Duodenal mucosa (tissue), 2 donors: ENCODE results near the gene ADA.

Experiments used
- H3K27ac ChIP-seq: one replicate; pipeline ENCODE4 v1.7.0; 2013; ENCODE audit warnings: low read depth, low read length
- H3K27me3 ChIP-seq, 2 donors: one replicate each; pipeline ENCODE4 v1.7.0; 2013; ENCODE audit warnings: low read length in 2 of 2, control low read depth in 1 of 2; ENCODE audit not compliant: insufficient read depth in 2 of 2, control insufficient read depth in 1 of 2
- H3K36me3 ChIP-seq, 2 donors: one replicate each; pipeline ENCODE4 v1.7.0; 2013; ENCODE audit warnings: low read length in 2 of 2, control low read depth in 1 of 2; ENCODE audit not compliant: insufficient read depth in 2 of 2, control insufficient read depth in 1 of 2
- H3K4me1 ChIP-seq, 2 donors: one replicate each; pipeline ENCODE4 v1.7.0; 2013; ENCODE audit warnings: low read length in 2 of 2, control low read depth in 1 of 2; ENCODE audit not compliant: insufficient read depth in 2 of 2, control insufficient read depth in 1 of 2
- H3K4me3 ChIP-seq, 2 donors: one replicate each; pipeline ENCODE4 v1.7.0; 2013; ENCODE audit warnings: low read length in 2 of 2, low read depth in 1 of 2
- H3K9ac ChIP-seq, 2 donors: one replicate each; pipeline ENCODE4 v1.7.0; 2013; ENCODE audit warnings: low read length in 2 of 2, low read depth in 1 of 2
- H3K9me3 ChIP-seq, 2 donors: one replicate each; pipeline ENCODE4 v1.7.0; 2013; ENCODE audit warnings: low read length in 2 of 2, control low read depth in 1 of 2; ENCODE audit not compliant: control insufficient read depth in 1 of 2

Gene ADA

DNA sequence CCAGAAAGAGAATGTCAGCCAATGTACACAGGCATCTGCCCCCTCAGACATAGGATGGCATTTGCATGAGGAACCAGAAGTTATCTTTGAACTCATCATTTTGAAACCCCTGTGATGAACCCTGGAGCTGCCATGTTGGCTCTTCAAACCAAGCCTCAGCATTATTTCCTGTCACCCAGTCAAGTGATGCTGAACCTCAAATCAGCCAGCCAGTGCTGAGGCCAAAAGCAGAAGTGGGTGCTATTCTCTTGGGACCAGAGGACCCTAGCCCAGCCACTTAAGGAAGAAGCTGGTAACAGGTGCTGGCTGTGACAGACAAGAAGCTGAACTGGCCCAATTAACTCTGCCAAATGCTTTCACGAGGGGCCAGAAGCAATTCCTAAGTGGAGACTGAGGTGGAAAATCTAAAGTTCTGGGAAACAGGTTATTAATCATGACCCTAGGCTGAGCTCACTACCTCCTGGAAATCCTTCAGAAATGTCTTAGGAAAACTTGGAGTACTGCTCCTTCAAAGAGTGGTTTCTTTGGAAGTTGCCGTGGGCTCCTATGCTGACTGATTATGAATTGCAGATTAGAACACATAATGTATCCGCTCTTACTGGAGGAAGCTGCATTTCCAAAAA lies 65.1 kb downstream of the ADA start:
- Histone ChIP-seq H3K4me3 (no peak overlapping the region), H3K4me1 (peaks cover 8 to 21% of the 10 kb centered on the region in 2 donors), H3K9ac (no peak overlapping the region)

GRCh38 chr20:44585057-44585963 lies 66.2 kb downstream of the ADA start:
- Histone ChIP-seq H3K36me3 (no peaks in the 10 kb centered on the region), H3K4me3 (peak overlapping the region in 1 of 2 donors; percentile 8), H3K27ac (no peak overlapping the region), H3K9ac (no peak overlapping the region), H3K27me3 (no peaks in the 10 kb centered on the region), H3K4me1 (peaks cover 12 to 24% of the 10 kb centered on the region in 2 donors), H3K9me3 (no peaks in the 10 kb centered on the region)

More for the DNA sequence above, 65.1 kb downstream of the ADA start:
- H3K27me3 ChIP-seq, result no peaks in the 10 kb centered on the region
- H3K36me3 ChIP-seq, result peaks cover 0 to 3% of the 10 kb centered on the region in 2 donors
- H3K27ac ChIP-seq, result no peak overlapping the region
- no peaks in the 10 kb centered on the region for H3K9me3 ChIP-seq

GRCh38 chr20:44584162-44584561 lies 67.3 kb downstream of the ADA start:
- H3K36me3 ChIP-seq, result no peaks in the 10 kb centered on the region
- no peaks in the 10 kb centered on the region for H3K27me3 ChIP-seq
- no peaks in the 10 kb centered on the region for H3K9me3 ChIP-seq
- H3K9ac ChIP-seq, result no peak overlapping the region
- H3K4me1 ChIP-seq, result peaks cover 12 to 24% of the 10 kb centered on the region in 2 donors
- peak overlapping the region; percentile 12 to 42 for H3K4me3 ChIP-seq
- H3K27ac ChIP-seq, result no peak overlapping the region

GRCh38 chr20:44583157-44583556 lies 68.3 kb downstream of the ADA start:
- Histone ChIP-seq H3K9ac (peak overlapping the region in 1 of 2 donors; percentile 28), H3K36me3 (no peaks in the 10 kb centered on the region), H3K4me3 (peak overlapping the region; percentile 18 to 42), H3K27me3 (no peaks in the 10 kb centered on the region), H3K4me1 (peaks cover 12 to 24% of the 10 kb centered on the region in 2 donors), H3K27ac (peak overlapping the region; percentile 26), H3K9me3 (no peaks in the 10 kb centered on the region)

GRCh38 chr20:44582311-44583025 lies 69.0 kb downstream of the ADA start, which contains the start of gene PKIG:
PKIG (plus strand) TSS chr20:44582579; CDS start chr20:44614557, 31,978 bp downstream.
- Histone ChIP-seq H3K9ac (peak within 1 kb of the TSS in 1 of 2 donors; percentile 28), H3K27me3 (no peaks in the 10 kb centered on the region), H3K9me3 (no peaks in the 10 kb centered on the region), H3K36me3 (no peaks in the 10 kb centered on the region), H3K27ac (peak within 1 kb of the TSS; percentile 58), H3K4me3 (peak within 1 kb of the TSS; percentile 43 to 55), H3K4me1 (peaks cover 12 to 24% of the 10 kb centered on the region in 2 donors)

GRCh38 chr20:44581515-44581914 lies 70.0 kb downstream of the ADA start:
- Histone ChIP-seq H3K27me3 (no peaks in the 10 kb centered on the region), H3K36me3 (no peaks in the 10 kb centered on the region), H3K4me1 (peaks cover 9 to 16% of the 10 kb centered on the region in 2 donors), H3K4me3 (no peak overlapping the region), H3K9me3 (no peaks in the 10 kb centered on the region), H3K9ac (peak overlapping the region in 1 of 2 donors; percentile 10), H3K27ac (no peak overlapping the region)

DNA sequence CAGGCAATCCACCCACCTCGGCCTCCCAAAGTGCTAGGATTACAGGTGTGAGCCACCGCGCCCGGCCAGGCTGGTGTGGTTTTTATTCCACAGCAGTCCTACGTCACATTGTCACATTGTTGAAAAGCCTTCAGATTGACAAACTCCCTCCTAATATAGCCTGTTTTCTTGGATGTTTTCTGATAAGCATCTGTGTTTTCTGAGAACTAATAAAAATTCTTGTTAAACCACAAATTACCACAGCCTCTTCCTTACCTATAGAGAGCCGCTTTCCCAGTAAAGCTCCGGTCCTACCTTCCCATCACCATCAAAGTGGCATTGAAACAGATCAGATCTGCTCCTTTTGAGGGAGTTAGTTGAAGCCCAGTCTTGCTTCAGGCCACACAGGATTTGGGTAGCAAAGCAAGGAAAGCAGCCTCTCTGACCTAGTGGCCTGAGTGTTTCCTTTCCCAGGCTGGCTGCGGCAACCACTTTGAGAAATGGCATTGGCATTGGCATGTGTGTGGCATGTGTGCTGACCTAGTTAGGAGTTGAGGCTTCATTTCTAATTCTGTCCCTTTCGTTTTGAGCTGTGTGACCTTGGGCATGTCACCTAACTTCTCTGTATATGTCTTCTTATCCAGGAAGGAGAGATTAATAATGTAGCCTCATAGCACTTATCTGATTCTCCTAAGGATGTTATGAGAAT lies 70.8 kb downstream of the ADA start:
- Histone ChIP-seq H3K27ac (no peak overlapping the region), H3K9me3 (no peaks in the 10 kb centered on the region), H3K4me3 (no peak overlapping the region), H3K27me3 (no peaks in the 10 kb centered on the region), H3K4me1 (peaks cover 9 to 10% of the 10 kb centered on the region in 2 donors), H3K36me3 (no peaks in the 10 kb centered on the region), H3K9ac (no peak overlapping the region)

DNA sequence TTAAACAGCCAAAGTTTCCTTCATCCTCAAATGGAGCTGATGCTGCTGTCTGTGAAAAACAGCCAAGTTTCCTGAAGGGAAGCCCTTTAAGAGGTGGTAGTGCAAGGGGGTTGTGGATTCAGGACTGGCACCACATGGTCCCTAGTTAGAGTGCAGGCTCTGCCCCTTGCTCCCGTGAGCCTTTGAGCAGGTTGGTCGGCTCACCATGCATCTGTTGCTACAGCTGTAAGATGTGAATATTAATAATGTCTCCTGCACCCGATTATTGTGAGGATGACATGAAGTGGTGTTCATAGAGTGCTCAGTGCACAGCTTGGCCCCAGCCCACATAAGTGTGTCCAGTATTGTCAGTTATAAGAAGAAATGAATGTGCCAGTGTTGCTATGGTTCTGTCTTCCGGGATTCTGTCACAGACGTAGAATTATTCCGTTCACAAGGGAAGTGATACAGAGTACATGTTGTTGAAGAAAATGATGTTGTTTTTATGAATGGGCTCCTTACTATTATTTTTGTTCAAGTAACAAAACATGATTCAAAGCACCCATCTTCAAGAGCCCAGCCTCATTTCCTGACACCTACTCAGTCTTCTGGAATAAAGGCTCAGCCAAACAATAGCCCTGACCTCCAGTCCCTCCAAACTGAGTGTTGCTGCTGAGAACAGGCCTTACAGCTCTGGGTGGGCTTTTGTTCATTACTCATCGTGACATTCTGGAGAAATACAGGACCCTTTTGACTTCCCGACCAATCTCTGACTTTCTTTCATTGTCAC lies 72.0 kb downstream of the ADA start:
- Histone ChIP-seq H3K9ac (no peak overlapping the region), H3K4me3 (no peak overlapping the region), H3K27me3 (no peaks in the 10 kb centered on the region), H3K36me3 (no peaks in the 10 kb centered on the region), H3K27ac (no peak overlapping the region), H3K9me3 (no peaks in the 10 kb centered on the region), H3K4me1 (peaks cover 3 to 4% of the 10 kb centered on the region in 2 donors)

GRCh38 chr20:44576297-44576696 lies 75.2 kb downstream of the ADA start:
- Histone ChIP-seq H3K36me3 (no peaks in the 10 kb centered on the region), H3K4me3 (no peak overlapping the region), H3K27ac (no peak overlapping the region), H3K9me3 (no peaks in the 10 kb centered on the region), H3K4me1 (peaks cover 3 to 4% of the 10 kb centered on the region in 2 donors), H3K9ac (no peak overlapping the region), H3K27me3 (no peaks in the 10 kb centered on the region)
